Panc1 (cell line): ENCODE measurements around the gene CLNK.

Source experiments
- POLR2AphosphoS5 ChIP-seq: IDR thresholded peaks from 2 replicates; pipeline ENCODE4 v1.6.1; 2012; ENCODE audit warnings: mild to moderate bottlenecking, low read depth, low read length, moderate library complexity
- REST ChIP-seq, 2 experiments: IDR thresholded peaks; 2 replicates each; pipeline ENCODE4 v1.6.1; 2011 to 2012; ENCODE audit warnings: low read depth in 2 of 2, control low read depth in 1 of 2, low read length in 1 of 2, mild to moderate bottlenecking in 1 of 2, moderate library complexity in 1 of 2; ENCODE audit not compliant: insufficient read depth in 1 of 2
- SIN3A ChIP-seq: IDR thresholded peaks from 2 replicates; pipeline ENCODE4 v1.6.1; 2012; ENCODE audit warnings: low read depth, mild to moderate bottlenecking, low read length, moderate library complexity, borderline replicate concordance; ENCODE audit not compliant: insufficient read depth
- TF ChIP-seq, protein P1 (sequence below): fragments of 450-650 bp; IDR thresholded peaks from 2 replicates; pipeline ENCODE4 v1.5.1; 2017; ENCODE audit warnings: mild to moderate bottlenecking

- TF ChIP-seq, protein P1, sequence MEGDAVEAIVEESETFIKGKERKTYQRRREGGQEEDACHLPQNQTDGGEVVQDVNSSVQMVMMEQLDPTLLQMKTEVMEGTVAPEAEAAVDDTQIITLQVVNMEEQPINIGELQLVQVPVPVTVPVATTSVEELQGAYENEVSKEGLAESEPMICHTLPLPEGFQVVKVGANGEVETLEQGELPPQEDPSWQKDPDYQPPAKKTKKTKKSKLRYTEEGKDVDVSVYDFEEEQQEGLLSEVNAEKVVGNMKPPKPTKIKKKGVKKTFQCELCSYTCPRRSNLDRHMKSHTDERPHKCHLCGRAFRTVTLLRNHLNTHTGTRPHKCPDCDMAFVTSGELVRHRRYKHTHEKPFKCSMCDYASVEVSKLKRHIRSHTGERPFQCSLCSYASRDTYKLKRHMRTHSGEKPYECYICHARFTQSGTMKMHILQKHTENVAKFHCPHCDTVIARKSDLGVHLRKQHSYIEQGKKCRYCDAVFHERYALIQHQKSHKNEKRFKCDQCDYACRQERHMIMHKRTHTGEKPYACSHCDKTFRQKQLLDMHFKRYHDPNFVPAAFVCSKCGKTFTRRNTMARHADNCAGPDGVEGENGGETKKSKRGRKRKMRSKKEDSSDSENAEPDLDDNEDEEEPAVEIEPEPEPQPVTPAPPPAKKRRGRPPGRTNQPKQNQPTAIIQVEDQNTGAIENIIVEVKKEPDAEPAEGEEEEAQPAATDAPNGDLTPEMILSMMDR = no peak
- TF ChIP-seq REST (IDR thresholded peaks at IDR 0.05; ENCODE audit: insufficient read depth in 1 of 2, low read depth in 2 of 2, low read length in 1 of 2) = no peak
- no peak for TF ChIP-seq SIN3A
- no peak for TF ChIP-seq POLR2AphosphoS5
Measured at GRCh38 chr4:10480616-10481015, 204.0 kb downstream of the CLNK start.
